IPS-18a (cell line): ENCODE measurements around the gene C22orf39.

Experiments used
- H3K27ac ChIP-seq: one replicate; pipeline ENCODE4 v1.5.1; 2013; ENCODE audit warnings: low read length
- H3K27me3 ChIP-seq: one replicate; pipeline ENCODE4 v1.6.1; 2013; ENCODE audit warnings: mild to moderate bottlenecking, low read length; ENCODE audit not compliant: control insufficient read depth, insufficient read depth
- H3K36me3 ChIP-seq: one replicate; pipeline ENCODE4 v1.6.1; 2013; ENCODE audit warnings: low read depth, low read length; ENCODE audit not compliant: control insufficient read depth
- H3K4me1 ChIP-seq: one replicate; pipeline ENCODE4 v1.6.1; 2013; ENCODE audit warnings: low read depth, low read length; ENCODE audit not compliant: control insufficient read depth
- H3K4me3 ChIP-seq: one replicate; pipeline ENCODE4 v1.5.1; 2013; ENCODE audit warnings: low read length
- H3K9ac ChIP-seq: one replicate; pipeline ENCODE4 v1.6.1; 2013; ENCODE audit warnings: mild to moderate bottlenecking, low read length, moderate library complexity
- H3K9me3 ChIP-seq: one replicate; pipeline ENCODE4 v1.6.1; 2013; ENCODE audit warnings: low read depth, low read length; ENCODE audit not compliant: control insufficient read depth

C22orf39 gene

GRCh38 chr22:19412923-19413322 is 34.6 kb downstream of the C22orf39 start:
- H3K4me3 ChIP-seq = no peak overlapping the region
- no peaks in the 10 kb centered on the region for H3K9me3 ChIP-seq
- H3K27me3 ChIP-seq = no peaks in the 10 kb centered on the region
- H3K4me1 ChIP-seq = no peaks in the 10 kb centered on the region
- no peak overlapping the region for H3K9ac ChIP-seq
- peaks cover 23% of the 10 kb centered on the region for H3K36me3 ChIP-seq
- no peak overlapping the region for H3K27ac ChIP-seq

DNA sequence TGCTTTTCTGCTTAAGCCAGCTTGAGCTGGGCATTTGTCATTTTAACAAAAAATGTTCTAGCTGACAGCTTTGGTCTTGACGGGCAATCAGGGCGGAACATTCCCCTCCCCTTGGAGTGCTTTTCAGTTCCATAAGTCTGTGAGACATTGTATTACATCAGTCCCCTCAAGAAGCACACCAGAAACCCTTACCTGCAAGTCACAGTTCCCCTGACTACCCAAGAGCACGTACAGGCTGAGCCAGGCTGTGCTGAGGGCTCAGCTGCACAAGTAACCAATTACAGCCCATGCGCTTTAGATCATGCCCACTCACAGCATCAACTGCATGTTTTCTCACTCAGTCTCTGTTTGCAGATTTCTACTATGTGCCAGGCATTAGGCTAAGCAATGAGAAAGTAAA is 35.0 kb downstream of the C22orf39 start:
- Histone ChIP-seq H3K27ac (no peak overlapping the region), H3K4me3 (no peak overlapping the region), H3K36me3 (peaks cover 28% of the 10 kb centered on the region)

GRCh38 chr22:19411690-19412045 is 35.8 kb downstream of the C22orf39 start:
- Histone ChIP-seq H3K9me3 (no peaks in the 10 kb centered on the region), H3K4me3 (no peak overlapping the region), H3K36me3 (peaks cover 36% of the 10 kb centered on the region), H3K27me3 (no peaks in the 10 kb centered on the region), H3K27ac (no peak overlapping the region), H3K9ac (no peak overlapping the region), H3K4me1 (no peaks in the 10 kb centered on the region)

More for the DNA sequence above, 35.0 kb downstream of the C22orf39 start:
- H3K9me3 ChIP-seq = no peaks in the 10 kb centered on the region
- no peaks in the 10 kb centered on the region for H3K27me3 ChIP-seq
- H3K4me1 ChIP-seq = no peaks in the 10 kb centered on the region
- H3K9ac ChIP-seq = no peak overlapping the region

GRCh38 chr22:19410941-19411689 is 36.4 kb downstream of the C22orf39 start:
- Histone ChIP-seq H3K4me1 (no peaks in the 10 kb centered on the region), H3K9ac (no peak overlapping the region), H3K27ac (no peak overlapping the region), H3K27me3 (no peaks in the 10 kb centered on the region), H3K9me3 (no peaks in the 10 kb centered on the region), H3K36me3 (peaks cover 41% of the 10 kb centered on the region), H3K4me3 (no peak overlapping the region)

DNA sequence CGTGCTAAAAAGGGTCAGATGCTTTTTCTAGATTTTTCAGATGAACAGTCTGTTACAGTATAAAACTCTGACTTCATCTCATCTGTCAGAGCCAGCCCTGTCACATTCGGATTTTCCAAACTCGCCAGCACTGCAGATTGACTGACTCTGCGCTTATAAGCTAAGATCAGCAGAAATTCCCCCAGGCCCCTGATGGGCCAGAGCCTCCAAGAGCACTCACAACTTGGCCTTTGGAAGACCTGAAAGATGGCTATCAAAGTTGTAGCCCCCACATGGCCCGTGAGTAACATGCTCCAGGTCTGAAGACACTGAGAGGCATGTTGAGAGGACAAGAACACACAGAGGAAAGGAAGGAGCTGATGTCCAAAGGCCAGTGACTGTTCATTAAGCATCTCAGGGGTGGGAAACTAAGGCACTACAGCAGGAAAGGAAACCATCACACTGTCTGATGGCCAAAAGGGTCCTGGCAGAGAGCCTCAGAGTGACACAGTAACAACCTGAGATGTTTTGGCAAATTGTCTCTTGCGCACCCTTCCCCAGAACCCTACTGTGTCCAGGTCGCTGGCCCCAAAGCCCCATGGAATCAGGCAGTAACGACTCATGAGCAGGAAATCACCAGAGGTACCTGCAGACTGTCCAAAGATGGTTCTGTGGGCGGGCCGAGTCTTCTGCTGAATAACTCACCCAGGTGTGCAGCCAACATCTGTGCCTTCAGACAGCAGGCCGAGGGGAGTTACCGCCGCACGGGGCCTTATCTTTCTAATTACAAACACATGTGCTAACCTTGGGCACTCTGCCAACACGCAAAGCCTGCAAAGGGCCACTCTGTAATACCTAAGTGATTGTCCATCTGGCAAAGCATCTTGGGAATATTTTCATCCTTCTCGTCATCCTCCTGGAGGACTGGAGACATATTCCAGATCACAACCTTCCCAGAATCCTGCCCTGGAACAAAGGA is 39.6 kb downstream of the C22orf39 start:
- Histone ChIP-seq H3K9ac (no peak overlapping the region), H3K4me1 (no peaks in the 10 kb centered on the region), H3K27me3 (no peaks in the 10 kb centered on the region), H3K4me3 (no peak overlapping the region), H3K36me3 (peaks cover 56% of the 10 kb centered on the region), H3K9me3 (no peaks in the 10 kb centered on the region), H3K27ac (no peak overlapping the region)

DNA sequence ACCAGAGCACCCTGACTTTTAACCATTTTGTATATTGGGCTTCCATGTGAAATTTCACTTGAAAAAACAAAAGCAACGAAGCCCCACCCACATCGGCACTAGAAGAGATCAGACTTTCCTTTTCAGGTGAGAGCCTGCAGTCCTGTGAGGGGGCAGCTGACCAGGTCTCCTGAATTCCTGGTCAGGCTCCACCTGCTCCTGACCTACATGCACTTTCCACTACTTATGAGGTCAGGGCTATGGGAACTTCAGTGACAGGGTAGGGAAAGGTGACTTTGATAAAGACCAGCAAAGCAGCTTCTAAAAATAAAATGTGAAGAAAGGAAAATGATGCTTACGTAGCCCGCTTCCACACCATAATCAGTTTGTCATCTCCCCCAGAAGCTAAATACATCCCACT is 40.7 kb downstream of the C22orf39 start:
- H3K27ac ChIP-seq = no peak overlapping the region
- H3K36me3 ChIP-seq = peaks cover 59% of the 10 kb centered on the region

DNA sequence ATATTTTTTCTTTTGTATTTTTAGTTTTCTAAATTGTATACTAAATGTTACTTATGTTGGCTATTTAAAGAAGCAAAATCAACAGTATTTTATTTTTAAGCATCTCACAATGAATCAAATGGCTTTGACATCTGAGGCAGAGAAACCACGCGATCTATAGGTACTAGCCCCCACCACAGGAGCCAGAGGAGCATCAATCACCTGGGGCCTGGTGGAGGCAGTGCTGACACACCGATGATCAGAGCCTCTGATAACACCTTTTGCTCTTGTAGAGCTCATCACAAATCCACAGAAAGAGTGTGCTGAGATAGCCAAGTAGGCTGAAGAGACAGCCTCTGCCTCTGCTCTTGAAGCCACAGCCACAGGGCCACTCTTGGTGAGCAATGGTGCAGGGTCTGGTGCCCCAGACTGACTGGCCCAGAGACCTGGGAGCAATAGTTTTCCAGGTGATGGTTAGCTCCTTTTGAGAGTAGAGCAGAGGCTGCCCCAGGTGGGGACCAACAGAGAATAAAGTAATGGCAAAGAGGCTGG is 41.2 kb downstream of the C22orf39 start:
- H3K27me3 ChIP-seq = no peaks in the 10 kb centered on the region
- no peaks in the 10 kb centered on the region for H3K9me3 ChIP-seq
- H3K9ac ChIP-seq = no peak overlapping the region
- no peak overlapping the region for H3K27ac ChIP-seq
- H3K36me3 ChIP-seq = peaks cover 64% of the 10 kb centered on the region
- no peaks in the 10 kb centered on the region for H3K4me1 ChIP-seq
- no peak overlapping the region for H3K4me3 ChIP-seq

More for the DNA sequence above, 40.7 kb downstream of the C22orf39 start:
- Histone ChIP-seq H3K4me1 (no peaks in the 10 kb centered on the region), H3K9me3 (no peaks in the 10 kb centered on the region), H3K9ac (no peak overlapping the region), H3K27me3 (no peaks in the 10 kb centered on the region), H3K4me3 (no peak overlapping the region)

DNA sequence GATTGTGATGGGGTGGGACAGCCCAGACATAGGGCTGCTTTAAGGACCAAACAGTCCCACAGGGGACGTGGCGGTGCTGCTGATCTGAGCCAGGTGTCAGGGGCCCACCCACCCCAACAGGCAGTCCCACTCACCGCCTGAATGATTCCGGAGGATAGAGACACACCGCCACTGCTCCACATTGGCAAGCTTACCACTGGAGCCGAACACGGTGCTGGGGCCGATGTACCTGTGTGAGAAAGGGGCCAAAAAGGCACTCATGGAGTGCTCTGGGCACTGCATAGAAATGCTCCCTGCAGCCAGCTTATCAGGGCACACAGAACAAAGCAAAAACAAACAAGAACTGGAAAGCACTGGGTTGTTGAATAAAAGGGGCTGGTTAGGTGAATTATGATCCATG is 41.9 kb downstream of the C22orf39 start:
- Histone ChIP-seq H3K9ac (no peak overlapping the region), H3K9me3 (no peaks in the 10 kb centered on the region), H3K4me1 (no peaks in the 10 kb centered on the region), H3K27me3 (no peaks in the 10 kb centered on the region), H3K4me3 (no peak overlapping the region), H3K27ac (no peak overlapping the region), H3K36me3 (peaks cover 63% of the 10 kb centered on the region)

DNA sequence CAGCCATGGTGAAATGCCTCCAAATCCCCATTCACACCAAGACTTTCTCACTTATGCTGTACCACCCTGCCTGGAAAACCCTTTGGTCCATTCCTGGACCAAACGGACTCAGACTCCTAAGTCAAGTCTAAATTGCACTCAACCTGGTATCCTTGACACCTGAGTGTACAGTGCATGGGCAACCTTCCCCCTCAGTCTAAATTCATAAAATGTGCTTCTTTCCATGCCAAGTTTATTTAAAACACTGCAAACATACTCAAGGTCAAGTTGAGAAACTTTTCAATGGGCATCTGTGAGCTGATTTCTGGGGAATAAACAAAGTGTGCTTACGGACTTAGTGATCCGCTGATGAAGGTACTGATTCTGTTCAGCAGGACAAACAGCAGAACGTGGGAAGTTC is 42.4 kb downstream of the C22orf39 start:
- Histone ChIP-seq H3K4me3 (no peak overlapping the region), H3K4me1 (no peaks in the 10 kb centered on the region), H3K27ac (no peak overlapping the region), H3K27me3 (no peaks in the 10 kb centered on the region), H3K9ac (no peak overlapping the region), H3K9me3 (no peaks in the 10 kb centered on the region), H3K36me3 (peaks cover 58% of the 10 kb centered on the region)

DNA sequence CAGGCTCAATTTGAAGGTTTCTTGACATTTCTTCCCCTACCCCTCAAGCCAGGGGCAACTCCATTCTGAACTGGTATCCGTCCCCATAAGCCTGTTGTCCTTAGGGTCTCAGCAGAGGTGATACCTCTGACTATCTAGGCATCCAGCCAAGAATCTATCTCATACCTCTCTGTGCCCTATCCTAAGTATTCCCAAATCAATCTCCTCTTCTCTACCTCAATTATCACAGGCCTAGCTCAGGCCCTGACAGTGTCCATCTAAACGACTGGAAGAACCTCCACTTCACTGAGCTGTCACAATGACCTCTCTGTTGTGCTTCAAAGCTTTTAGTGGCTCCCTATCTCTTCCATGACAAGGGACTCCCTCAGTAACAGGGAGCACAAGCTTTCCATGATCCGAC is 42.8 kb downstream of the C22orf39 start:
- H3K9ac ChIP-seq = no peak overlapping the region
- H3K36me3 ChIP-seq = peaks cover 56% of the 10 kb centered on the region
- no peaks in the 10 kb centered on the region for H3K9me3 ChIP-seq
- no peak overlapping the region for H3K4me3 ChIP-seq
- H3K27ac ChIP-seq = no peak overlapping the region
- H3K4me1 ChIP-seq = no peaks in the 10 kb centered on the region
- H3K27me3 ChIP-seq = no peaks in the 10 kb centered on the region

- no peak overlapping the region for H3K4me3 ChIP-seq
- peaks cover 51% of the 10 kb centered on the region for H3K36me3 ChIP-seq
- no peaks in the 10 kb centered on the region for H3K4me1 ChIP-seq
- H3K27me3 ChIP-seq = no peaks in the 10 kb centered on the region
- no peak overlapping the region for H3K9ac ChIP-seq
- no peak overlapping the region for H3K27ac ChIP-seq
- no peaks in the 10 kb centered on the region for H3K9me3 ChIP-seq
Observed at GRCh38 chr22:19402642-19403191, 44.8 kb downstream of the C22orf39 start.
